Endothelial cell (in vitro differentiated cells): Measurements from ENCODE around the gene CHCHD6. TPM values are rescaled to one million over a fixed set of nuclear protein-coding genes. Genes with fewer than 3 reads are reported as not detected.

Source experiments
- DNase-seq: peaks from one replicate; pipeline ENCODE4 v3.0.0; 2021; ENCODE audit warnings: low spot score
- H3K27ac Mint-ChIP-seq: one replicate; pipeline ENCODE4 v1.8.0; 2021; ENCODE audit warnings: mixed read lengths, inconsistent platforms; ENCODE audit not compliant: unreplicated experiment
- H3K27me3 Mint-ChIP-seq: one replicate; pipeline ENCODE4 v1.8.0; 2021; ENCODE audit warnings: mild to moderate bottlenecking, moderate library complexity, mixed read lengths, inconsistent platforms; ENCODE audit not compliant: unreplicated experiment
- H3K36me3 Mint-ChIP-seq: one replicate; pipeline ENCODE4 v1.8.0; 2021; ENCODE audit warnings: mild to moderate bottlenecking, low read depth, mixed read lengths, inconsistent platforms; ENCODE audit not compliant: unreplicated experiment
- H3K4me1 Mint-ChIP-seq: one replicate; pipeline ENCODE4 v1.8.0; 2021; ENCODE audit warnings: mild to moderate bottlenecking, mixed read lengths, inconsistent platforms; ENCODE audit not compliant: unreplicated experiment
- H3K4me3 Mint-ChIP-seq: one replicate; pipeline ENCODE4 v1.8.0; 2021; ENCODE audit warnings: mild to moderate bottlenecking, mixed read lengths, inconsistent platforms; ENCODE audit not compliant: unreplicated experiment
- H3K9me3 Mint-ChIP-seq: one replicate; pipeline ENCODE4 v1.8.0; 2021; ENCODE audit warnings: mixed read lengths, inconsistent platforms; ENCODE audit not compliant: unreplicated experiment
- total RNA-seq: library from RNA; stranded (reverse); fragmentation: NEBNext Ultra II Directional; extraction: Animal tissue kit (Norgen Biotek cat#: 25700); gene quantifications from one replicate; pipeline ENCODE4 v1.2.1, GENCODE V29; 2021; ENCODE audit not compliant: unreplicated experiment
- TF ChIP-seq, protein P1 (sequence below): fragments of 200-600 bp; sonication (generic); IDR thresholded peaks from one replicate; pipeline ENCODE4 v1.5.0; 2021; ENCODE audit warnings: antibody characterized with exemption; ENCODE audit not compliant: unreplicated experiment

CHCHD6 gene
- total RNA-seq, 1 donor from 2014 or later: 9.2 TPM

DNA sequence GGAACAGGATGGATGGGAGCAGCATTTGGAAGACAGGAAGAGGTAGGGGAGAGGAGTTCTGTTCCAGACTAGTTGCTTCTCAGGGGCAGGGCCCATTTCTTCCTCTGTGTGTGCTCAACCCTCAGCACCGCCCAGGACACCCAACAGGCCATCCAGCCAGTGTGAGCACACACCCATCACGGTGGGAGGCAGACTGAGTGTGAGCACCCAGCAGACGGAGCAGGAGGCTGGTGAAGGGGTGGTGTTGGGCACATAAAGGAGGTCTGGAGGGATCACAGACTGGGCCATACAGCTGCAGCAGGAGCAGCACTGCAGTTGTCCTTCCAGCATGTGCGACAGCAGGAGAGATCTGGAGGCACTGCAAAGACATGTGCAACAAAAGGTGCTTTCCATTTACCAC is 190.4 kb downstream of the CHCHD6 start:
- Mint-ChIP-seq H3K27ac (no peak overlapping the region), H3K4me3 (no peak overlapping the region), H3K27me3 (peaks cover 3% of the 10 kb centered on the region), H3K4me1 (peaks cover 21% of the 10 kb centered on the region), H3K9me3 (no peaks in the 10 kb centered on the region), H3K36me3 (peaks cover 5% of the 10 kb centered on the region)
- TF ChIP-seq, protein P1, sequence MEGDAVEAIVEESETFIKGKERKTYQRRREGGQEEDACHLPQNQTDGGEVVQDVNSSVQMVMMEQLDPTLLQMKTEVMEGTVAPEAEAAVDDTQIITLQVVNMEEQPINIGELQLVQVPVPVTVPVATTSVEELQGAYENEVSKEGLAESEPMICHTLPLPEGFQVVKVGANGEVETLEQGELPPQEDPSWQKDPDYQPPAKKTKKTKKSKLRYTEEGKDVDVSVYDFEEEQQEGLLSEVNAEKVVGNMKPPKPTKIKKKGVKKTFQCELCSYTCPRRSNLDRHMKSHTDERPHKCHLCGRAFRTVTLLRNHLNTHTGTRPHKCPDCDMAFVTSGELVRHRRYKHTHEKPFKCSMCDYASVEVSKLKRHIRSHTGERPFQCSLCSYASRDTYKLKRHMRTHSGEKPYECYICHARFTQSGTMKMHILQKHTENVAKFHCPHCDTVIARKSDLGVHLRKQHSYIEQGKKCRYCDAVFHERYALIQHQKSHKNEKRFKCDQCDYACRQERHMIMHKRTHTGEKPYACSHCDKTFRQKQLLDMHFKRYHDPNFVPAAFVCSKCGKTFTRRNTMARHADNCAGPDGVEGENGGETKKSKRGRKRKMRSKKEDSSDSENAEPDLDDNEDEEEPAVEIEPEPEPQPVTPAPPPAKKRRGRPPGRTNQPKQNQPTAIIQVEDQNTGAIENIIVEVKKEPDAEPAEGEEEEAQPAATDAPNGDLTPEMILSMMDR: no peak
- DNase-seq: no peak

DNA sequence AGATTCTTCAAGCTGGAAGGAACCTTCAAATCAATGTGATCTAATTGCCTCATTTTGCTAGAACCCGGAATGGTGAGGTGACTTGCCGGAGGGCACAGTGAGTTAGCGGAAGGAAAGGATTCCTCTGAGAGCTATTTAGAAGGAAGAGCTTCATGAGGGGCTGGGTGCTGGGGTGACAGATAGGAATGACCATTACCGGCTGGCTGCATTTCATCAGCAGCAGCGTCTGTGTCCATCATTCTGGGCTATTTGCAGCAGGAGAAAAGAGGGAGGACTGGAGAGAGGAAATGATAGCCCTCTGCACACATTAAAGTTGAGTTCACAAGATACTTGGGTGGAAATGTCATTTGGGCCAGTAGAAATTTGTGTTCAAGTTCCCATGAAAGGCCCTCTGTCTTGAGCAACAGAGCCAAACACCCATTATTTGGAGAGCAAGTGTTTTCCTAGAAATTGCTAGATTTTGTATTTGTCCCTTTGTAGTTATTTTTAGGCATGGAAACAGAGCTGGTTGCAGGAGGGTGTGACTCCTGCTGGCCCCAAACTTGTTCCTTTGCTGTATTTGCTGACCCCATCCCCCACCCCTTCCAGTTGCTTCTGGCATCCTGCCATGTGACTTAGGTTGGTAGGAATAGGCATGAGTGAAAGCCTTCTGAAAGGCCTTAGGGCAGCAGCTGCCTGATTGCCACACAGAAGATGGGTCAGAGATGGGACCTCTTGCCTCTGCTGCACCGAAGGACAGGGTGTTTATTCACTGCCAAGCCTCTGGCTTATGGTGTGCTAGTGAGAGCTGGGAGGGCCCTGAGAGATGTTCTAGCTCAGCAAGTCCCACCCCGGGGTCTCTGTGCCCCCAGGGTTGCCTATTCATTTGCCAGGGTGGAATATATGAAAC is 191.4 kb downstream of the CHCHD6 start:
- no peak overlapping the region for H3K27ac Mint-ChIP-seq
- no peaks in the 10 kb centered on the region for H3K9me3 Mint-ChIP-seq
- peaks cover 21% of the 10 kb centered on the region for H3K4me1 Mint-ChIP-seq
- no peak for DNase-seq
- H3K27me3 Mint-ChIP-seq: peaks cover 3% of the 10 kb centered on the region
- no peak overlapping the region for H3K4me3 Mint-ChIP-seq
- peaks cover 5% of the 10 kb centered on the region for H3K36me3 Mint-ChIP-seq
- TF ChIP-seq, protein P1: no peak

DNA sequence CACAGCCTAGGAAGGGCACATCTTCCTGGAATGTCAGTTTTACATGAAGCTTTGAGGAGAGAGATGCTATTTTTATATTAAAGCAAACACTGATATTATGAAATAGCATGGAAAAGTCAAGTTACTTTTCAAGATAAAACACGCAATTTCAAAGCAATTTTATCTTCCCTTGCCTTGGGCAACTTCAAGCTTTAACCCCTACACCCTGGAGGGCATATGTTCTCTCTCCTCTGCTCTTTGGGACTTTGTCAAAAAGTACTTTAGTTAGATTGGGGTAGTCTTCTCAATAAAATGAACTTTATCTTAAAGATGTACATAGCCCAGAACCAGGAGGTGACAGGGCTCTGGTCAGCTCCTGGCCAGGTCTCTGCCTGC is 192.0 kb downstream of the CHCHD6 start:
- Mint-ChIP-seq H3K27me3 (peaks cover 3% of the 10 kb centered on the region), H3K9me3 (no peaks in the 10 kb centered on the region), H3K4me1 (peaks cover 21% of the 10 kb centered on the region), H3K36me3 (peaks cover 5% of the 10 kb centered on the region), H3K27ac (no peak overlapping the region), H3K4me3 (no peak overlapping the region)
- TF ChIP-seq, protein P1: no peak
- DNase-seq: no peak

DNA sequence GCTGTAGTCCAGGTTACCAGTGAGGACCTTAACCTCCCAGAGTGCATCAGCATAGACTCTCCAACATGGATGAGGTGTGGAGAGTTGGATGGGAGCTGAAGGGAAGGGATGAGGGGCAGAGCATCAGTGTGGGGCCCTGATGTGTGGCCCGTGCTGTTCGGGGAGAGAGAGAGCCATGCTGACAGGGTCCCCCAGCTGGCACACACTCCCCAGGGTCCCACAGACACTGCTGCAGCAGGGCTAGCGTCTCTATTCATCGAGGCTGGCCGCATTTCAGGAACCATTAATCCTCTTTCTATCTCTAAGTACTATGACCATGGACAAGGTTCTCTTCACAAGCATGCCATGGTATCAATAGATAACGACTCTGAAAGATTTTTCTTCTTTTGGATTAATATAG is 192.9 kb downstream of the CHCHD6 start:
- peaks cover 4% of the 10 kb centered on the region for H3K27me3 Mint-ChIP-seq
- no peak for DNase-seq
- no peak overlapping the region for H3K4me3 Mint-ChIP-seq
- TF ChIP-seq, protein P1: no peak
- peaks cover 21% of the 10 kb centered on the region for H3K4me1 Mint-ChIP-seq
- no peaks in the 10 kb centered on the region for H3K9me3 Mint-ChIP-seq
- H3K36me3 Mint-ChIP-seq: peaks cover 5% of the 10 kb centered on the region
- H3K27ac Mint-ChIP-seq: no peak overlapping the region

DNA sequence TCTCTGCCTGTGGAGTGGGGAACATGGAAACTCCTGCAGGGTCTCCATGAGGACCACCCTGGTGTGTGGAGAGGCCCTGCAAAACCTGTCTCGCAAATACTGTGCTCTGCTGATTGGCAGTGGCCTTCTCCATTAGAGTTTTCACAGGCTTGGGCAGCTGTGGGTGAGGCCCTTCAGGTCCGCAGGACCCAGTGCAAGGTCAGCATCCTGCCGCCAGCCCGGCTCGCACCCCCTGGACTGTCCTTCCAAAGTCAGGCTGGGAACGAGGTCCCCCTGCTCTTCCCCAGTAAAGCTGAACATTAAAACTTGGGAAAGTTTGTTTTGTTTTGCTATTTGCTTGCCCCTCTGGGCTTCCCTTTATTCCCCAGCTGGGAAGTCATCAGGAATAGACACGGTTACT is 193.9 kb downstream of the CHCHD6 start:
- Mint-ChIP-seq H3K4me3 (no peak overlapping the region), H3K4me1 (peaks cover 16% of the 10 kb centered on the region), H3K27me3 (peaks cover 6% of the 10 kb centered on the region), H3K9me3 (no peaks in the 10 kb centered on the region), H3K27ac (no peak overlapping the region), H3K36me3 (no peaks in the 10 kb centered on the region)
- DNase-seq: no peak
- TF ChIP-seq, protein P1: no peak
